ENCODE data around the gene LAT. TPM values are rescaled to one million over a fixed set of nuclear protein-coding genes. Genes with fewer than 3 reads are reported as not detected.

The LAT gene
- total and polyA plus RNA-seq, 2 donors (not counting 3 experiments of a cell fraction or from before 2014, with no cell fraction given), result 4.5 to 5.9 TPM

DNA sequence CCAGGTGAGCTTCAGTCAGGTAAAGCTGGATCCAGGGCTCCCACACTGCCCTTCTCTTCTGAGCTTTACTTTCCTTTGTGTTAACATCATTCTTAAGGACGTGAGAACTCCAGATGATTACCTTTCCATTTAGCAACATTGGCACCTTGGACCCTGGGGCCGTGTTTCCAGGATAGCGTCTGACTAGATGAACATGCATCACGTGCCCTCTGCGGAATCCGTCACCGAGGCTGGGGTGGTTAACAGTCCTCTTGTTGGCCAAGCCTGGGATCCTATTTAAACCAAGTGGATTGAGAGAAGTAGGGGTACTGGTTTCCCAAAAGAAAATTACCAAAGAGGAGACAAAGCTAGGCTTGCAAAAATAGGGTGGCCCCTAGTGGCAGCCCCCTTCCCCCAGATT is 3.9 kb upstream of the LAT start:
- H3K27me3 ChIP-seq (ENCODE audit: control insufficient read depth in 2 of 2, insufficient read depth in 2 of 2, low read length in 2 of 2), result no peaks in the 10 kb centered on the region
- TF ChIP-seq, protein P1, sequence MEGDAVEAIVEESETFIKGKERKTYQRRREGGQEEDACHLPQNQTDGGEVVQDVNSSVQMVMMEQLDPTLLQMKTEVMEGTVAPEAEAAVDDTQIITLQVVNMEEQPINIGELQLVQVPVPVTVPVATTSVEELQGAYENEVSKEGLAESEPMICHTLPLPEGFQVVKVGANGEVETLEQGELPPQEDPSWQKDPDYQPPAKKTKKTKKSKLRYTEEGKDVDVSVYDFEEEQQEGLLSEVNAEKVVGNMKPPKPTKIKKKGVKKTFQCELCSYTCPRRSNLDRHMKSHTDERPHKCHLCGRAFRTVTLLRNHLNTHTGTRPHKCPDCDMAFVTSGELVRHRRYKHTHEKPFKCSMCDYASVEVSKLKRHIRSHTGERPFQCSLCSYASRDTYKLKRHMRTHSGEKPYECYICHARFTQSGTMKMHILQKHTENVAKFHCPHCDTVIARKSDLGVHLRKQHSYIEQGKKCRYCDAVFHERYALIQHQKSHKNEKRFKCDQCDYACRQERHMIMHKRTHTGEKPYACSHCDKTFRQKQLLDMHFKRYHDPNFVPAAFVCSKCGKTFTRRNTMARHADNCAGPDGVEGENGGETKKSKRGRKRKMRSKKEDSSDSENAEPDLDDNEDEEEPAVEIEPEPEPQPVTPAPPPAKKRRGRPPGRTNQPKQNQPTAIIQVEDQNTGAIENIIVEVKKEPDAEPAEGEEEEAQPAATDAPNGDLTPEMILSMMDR (IDR thresholded peaks at IDR 0.05; ENCODE audit: extremely low read depth in 1 of 2, insufficient read depth in 1 of 2, low read depth in 1 of 2, low read length in 2 of 2), result no peak
- TF ChIP-seq POLR2AphosphoS5 (IDR thresholded peaks at IDR 0.05; ENCODE audit: insufficient read depth, low read depth, low read length), result no peak
- TF ChIP-seq POLR2A (IDR thresholded peaks at IDR 0.05; ENCODE audit: low read depth, low read length), result no peak
- TF ChIP-seq EZH2 (IDR thresholded peaks at IDR 0.05; ENCODE audit: borderline replicate concordance, low read depth, low read length, severe bottlenecking), result no peak
- TF ChIP-seq, protein P2, sequence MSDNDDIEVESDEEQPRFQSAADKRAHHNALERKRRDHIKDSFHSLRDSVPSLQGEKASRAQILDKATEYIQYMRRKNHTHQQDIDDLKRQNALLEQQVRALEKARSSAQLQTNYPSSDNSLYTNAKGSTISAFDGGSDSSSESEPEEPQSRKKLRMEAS (IDR thresholded peaks at IDR 0.05; ENCODE audit: insufficient read depth, insufficient read length), result no peak
- no peak for TF ChIP-seq FOS (IDR thresholded peaks at IDR 0.05; ENCODE audit: borderline replicate concordance, insufficient read depth, low read length)
- TF ChIP-seq GATA2 (IDR thresholded peaks at IDR 0.05; ENCODE audit: insufficient read depth, insufficient read length, low read depth, low read length), result no peak
- TF ChIP-seq MYC (IDR thresholded peaks at IDR 0.05; ENCODE audit: low read depth, low read length), result no peak
- intact Hi-C loops (cut with micrococcal nuclease) (no loop called here), dilution Hi-C loops (cut with MboI; ENCODE audit: extremely low pct_ligation_motif_present, low sequenced_read_pairs) (no loop called here)
- H3K27ac ChIP-seq (ENCODE audit: insufficient read depth, low read depth, low read length), result no peak overlapping the region
- H3K9ac ChIP-seq (replicated peaks; ENCODE audit: extremely low read depth, insufficient read depth, low read length), result no peak overlapping the region
- H3K9me1 ChIP-seq (replicated peaks; ENCODE audit: control insufficient read depth, extremely low read depth, insufficient read depth, low read length), result no peaks in the 10 kb centered on the region
- ChIA-PET CTCF (no interaction called here), POLR2A (no interaction called here)
- BruUV-seq (replicated peaks), result no TSS peak
- H3K36me3 ChIP-seq (ENCODE audit: control insufficient read depth in 2 of 2, extremely low read depth in 1 of 2, insufficient read depth in 2 of 2, low read length in 2 of 2), result peaks cover 5 to 32% of the 10 kb centered on the region in 2 experiments
- H3K4me1 ChIP-seq (ENCODE audit: control insufficient read depth, extremely low read depth, insufficient read depth, low read length), result no peaks in the 10 kb centered on the region
- H2AFZ ChIP-seq (ENCODE audit: low read depth, low read length), result no peak overlapping the region
- DNase-seq (ENCODE audit: low read depth, low spot score), result no peak
- no peak for FAIRE-seq
- no peaks in the 10 kb centered on the region for H4K20me1 ChIP-seq (replicated peaks; ENCODE audit: control insufficient read depth, extremely low read depth, insufficient read depth, low read length)
- no peak overlapping the region for H3K4me2 ChIP-seq (ENCODE audit: insufficient read depth, low read length)
- H3K4me3 ChIP-seq (replicated peaks in 1 of 3; ENCODE audit: insufficient read depth in 1 of 3, low read depth in 1 of 3, low read length in 3 of 3), result no peak overlapping the region
- no peaks in the 10 kb centered on the region for H3K9me3 ChIP-seq (replicated peaks; ENCODE audit: control insufficient read depth, insufficient read depth, low read length)
- peaks cover 6% of the 10 kb centered on the region for H3K79me2 ChIP-seq (ENCODE audit: control insufficient read depth, insufficient read depth, low read length)
